MM.1S (cell line): Measurements from ENCODE around the gene FBF1.

Source experiments
- CTCF ChIP-seq: fragments of 300-600 bp; sonication (generic); IDR thresholded peaks from 2 replicates; pipeline ENCODE4 v1.5.1; 2016; ENCODE audit warnings: antibody characterized with exemption, low read length, mixed read lengths
- EZH2 ChIP-seq: fragments of 300-600 bp; sonication (generic); optimal IDR thresholded peaks from 2 replicates; pipeline ENCODE3; 2017; ENCODE audit warnings: low read depth, mild to moderate bottlenecking, antibody characterized with exemption, low read length, mixed read lengths

GRCh38 chr17:75874323-75875181, 66.3 kb downstream of the FBF1 start:
- TF ChIP-seq EZH2 (no peak), CTCF (no peak)
